Right ventricle myocardium inferior (tissue), 1 donor: Measurements from ENCODE around the gene MMP24. TPM values are rescaled to one million over a fixed set of nuclear protein-coding genes. Genes with fewer than 3 reads are reported as not detected.
"Not testable (repeated sequence)": the region's sequence is repeated elsewhere in the genome, so short reads cannot be mapped to it uniquely, and the experiment has no call there.

Source experiments
- ATAC-seq: fragments of 200-7000 bp; cut with Tn5 transposase; one replicate; pipeline ENCODE4 v1.9.1; 2020; ENCODE audit warnings: mild to moderate bottlenecking, moderate library complexity
- DNase-seq: peaks from one replicate; pipeline ENCODE4 v3.0.0; 2021; ENCODE audit errors: missing footprints
- intact Hi-C: fragments of 100-400 bp; cut with DNase I; formaldehyde crosslinking; loops from one replicate; pipeline ENCODE4 v1.11.0; 2022
- total RNA-seq: library from RNA; stranded (reverse); fragmentation: NEBNext Ultra II Directional; extraction: Animal tissue kit (Norgen Biotek cat#: 25700); gene quantifications from one replicate; pipeline ENCODE4 v1.2.1, GENCODE V29; 2021
- donor health status: DM: no; HTN: yes; CAD: no; lungs with severe emphysema.

The MMP24 gene
- total RNA-seq, 1 donor from 2014 or later, result 0.35 TPM

DNA sequence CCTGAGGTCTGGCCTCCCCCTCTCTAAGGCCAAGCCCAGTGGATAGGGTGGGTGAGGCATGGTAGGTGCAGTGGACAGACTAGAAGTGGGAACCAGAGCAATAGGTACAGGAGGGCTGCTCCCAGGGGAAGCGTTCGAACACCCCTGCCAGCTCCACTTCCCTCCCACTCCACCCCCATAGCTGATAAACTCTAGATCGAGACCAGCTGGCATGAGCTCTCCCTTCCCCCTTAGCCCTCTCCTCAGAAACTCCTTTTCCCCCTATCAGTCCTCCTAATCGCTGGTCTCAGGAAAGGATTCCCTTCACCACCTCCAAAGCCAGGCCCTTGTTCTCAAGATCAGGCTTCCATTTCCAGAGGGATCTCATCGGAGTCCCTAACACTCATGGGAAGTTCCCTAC, 71.8 kb downstream of the MMP24 start:
- intact Hi-C loops, result no loop called here
- DNase-seq (no peak), ATAC-seq (no peak)

DNA sequence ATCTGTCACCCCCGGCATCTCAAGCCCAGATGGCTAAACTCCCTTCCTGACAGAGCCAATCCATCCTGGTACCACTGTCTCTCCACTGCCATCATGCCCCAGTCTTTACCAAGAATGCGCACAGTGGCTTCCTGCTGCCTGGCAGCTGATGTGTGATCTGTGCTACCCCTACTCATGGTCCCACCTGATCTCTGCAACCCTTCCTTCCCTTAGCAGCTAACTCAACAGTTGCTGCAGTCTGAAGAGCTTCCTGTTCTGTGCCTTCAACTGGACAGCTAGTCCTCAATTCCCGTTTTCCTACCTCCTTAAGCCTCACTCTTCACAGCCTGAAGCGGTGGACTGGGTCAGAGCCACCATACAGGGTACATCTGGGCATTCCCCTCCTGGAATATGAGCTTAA, 73.3 kb downstream of the MMP24 start:
- intact Hi-C loops, result no loop called here
- ATAC-seq, result no peak
- DNase-seq, result no peak

DNA sequence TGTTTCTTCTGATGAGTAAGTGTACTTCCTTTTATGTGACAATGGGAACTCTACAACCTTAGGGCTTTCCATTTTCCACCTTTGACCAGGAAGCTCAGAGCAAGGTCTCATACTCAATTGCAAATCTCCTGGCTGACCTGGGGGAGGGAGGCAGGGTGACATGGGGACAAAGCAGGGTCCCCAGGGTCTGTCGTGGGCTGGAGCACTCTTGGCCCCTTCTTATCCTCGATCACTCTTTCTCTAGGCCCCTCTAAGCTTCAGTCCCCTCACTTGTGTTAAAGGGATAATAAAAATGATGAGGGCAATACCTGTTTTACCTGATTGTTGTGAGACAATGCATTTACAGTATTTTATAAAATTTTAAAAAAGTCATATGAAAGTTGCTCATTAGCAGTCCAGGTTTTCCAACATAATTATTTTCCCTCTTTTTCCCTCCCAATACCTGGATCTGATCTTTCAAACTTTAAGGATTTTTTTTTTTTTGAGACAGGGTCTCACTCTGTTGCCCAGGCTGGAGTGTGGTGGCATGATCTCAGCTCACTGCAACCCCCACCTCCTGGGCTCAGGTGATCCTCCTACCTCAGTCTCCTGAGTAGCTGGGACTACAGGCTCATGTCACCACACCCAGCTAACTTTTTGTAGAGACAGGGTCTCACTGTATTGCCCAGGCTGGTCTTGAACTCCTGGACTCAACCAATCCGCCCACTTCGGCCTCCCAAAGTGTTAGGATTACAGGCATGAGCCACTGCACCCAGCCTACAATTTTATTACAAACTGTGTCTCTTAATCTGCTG, 74.2 kb downstream of the MMP24 start:
- no peak for ATAC-seq
- DNase-seq, result no peak
- intact Hi-C loops, result no loop called here

DNA sequence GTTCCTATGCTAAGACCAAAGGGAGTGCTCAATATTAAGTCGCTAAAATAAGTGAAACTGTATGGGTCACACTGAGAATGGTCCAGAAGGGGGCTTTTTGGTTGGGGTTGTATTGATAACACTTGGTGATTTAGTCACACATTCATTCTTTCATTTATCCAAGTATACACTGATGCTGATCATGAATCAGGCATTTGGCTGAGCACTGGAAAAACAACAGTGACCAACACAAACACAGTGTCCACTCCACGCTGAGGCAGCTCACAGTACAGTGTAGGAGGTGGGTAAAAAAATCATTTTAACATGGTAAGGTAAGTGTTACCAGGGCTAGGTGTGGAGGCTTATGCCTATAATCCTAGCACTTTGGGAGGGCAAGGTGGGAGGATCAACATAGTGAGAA, 74.9 kb downstream of the MMP24 start:
- intact Hi-C loops, result no loop called here
- DNase-seq (no peak), ATAC-seq (no peak)

DNA sequence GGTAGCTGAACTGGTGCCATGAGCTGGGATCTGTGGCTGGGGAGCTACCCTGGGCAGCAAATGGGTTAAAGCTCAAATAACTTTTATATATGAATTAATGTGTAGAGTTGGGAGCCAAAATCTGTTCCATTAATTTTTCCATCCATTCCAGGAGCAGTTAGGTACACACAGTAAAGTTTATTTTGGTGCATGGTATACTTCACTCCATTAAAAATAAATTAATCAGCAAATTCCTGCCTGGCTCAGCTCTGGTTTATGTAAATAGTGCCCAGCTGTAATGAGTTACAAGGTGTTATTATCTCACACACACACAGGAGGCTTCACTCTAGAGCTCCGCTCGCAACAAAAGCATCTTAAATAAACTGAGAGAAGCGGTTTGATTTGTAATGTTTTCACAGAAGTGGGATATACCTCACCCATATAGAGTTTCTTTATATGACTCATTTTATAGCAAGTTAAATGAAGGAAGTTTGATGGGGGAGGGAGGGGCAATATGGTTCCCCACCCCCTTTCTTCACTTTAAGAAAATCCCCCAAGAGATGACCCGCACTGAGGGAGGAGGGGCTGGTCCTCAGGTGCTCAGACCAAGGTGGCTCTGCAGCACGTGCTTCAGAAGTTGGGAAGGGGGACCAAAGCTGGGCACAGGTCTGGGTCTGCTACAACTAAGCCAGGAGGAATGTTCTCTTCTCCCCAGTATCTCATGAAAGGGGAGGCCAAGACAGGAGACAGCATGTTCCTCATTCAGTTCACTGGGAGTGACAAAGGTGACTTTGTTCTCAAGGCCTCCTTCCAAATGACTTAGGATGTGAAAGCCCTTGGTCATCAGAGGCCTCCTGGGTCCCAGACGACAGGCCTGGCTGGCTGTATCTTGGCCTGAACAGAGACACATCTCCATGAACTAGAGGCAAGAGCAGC, 76.2 kb downstream of the MMP24 start:
- no peak for ATAC-seq
- intact Hi-C loops, result no loop called here
- DNase-seq, result no peak

DNA sequence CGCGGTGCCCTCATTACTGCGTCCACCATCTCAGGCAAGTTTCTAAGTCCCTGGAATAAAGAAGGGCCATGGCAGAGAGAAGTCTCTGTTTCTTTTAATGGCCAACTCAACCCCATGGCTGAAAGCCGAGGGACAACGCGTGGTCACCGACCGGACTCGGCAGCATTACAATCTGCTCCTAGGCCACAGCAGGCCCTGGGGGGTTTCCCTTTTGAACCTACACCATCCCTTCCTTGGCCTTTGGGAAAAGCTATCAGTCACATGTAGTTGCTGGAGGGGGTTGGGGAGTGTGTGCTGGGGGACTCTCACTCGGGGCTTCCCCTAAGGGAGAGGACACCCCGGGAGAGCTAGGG, 76.9 kb downstream of the MMP24 start:
- DNase-seq (no peak), ATAC-seq (no peak)
- intact Hi-C loops, result no loop called here

DNA sequence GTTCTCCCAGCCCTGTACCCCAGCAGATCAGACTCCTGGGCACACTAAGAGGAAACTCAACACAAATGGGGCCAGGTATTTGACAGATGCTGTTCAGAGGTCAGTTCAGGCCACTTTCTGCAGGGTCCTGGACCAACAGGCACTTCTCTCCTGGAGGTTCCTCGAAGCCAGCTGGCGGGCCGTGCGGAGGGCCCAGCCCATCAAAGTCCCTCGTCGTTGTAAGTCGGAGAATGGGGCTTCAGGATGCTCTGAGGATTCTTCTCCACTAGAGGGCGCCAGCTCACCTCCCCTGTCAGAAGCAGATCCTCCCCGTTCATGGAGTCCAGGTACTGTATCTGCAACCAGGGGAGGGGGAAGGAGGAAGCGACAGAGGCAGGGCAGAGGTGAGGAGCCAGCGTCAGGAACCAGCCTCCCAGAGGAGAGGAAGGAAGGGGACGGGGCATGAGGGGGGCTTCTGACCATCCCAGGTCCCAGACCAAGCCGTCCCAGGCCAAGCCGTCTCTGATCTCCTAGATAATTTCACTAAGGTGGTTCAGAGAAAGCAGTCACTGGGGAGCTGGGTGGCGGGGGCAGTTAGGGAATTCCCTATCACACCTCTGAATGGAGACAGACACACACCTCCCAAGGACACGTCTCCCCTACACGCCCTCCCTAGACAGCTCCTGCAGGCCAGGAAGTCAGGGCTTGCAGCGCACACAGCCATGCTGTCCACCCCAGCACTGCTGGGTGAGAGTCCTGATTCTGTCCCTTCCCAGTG, 77.4 kb downstream of the MMP24 start:
- DNase-seq, result peak; percentile 81
- intact Hi-C loops, result loop anchor here (2.0 kb wide), 1 partner anchor 143 kb away; no protein-coding TSS in a partner anchor
- peak; percentile 50 for ATAC-seq

DNA sequence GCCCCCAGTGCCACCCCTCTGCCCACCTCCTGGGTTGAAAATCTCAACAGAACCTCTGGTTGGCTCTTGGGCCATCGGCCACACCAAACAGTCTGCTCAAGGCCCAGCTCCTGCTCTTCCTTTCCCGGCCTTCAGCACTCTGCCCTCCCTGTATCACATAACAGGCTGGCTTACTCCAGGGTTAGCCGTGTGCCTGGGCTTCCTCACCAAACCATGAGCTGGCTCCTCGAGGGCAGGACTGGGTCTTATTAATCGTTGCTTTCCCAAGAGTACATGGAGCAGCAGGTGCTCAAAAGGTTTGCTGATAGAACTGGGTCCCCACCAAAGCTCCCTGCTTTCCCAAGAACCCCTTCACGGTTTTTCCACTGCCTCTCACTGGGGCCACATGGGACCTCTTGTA, 78.5 kb downstream of the MMP24 start:
- no peak for DNase-seq
- no peak for ATAC-seq
- intact Hi-C loops, result loop anchor here (2.0 to 5.0 kb wide), 2 partner anchors 132 to 142 kb away; partner anchors contain the start of gene GDF5

DNA sequence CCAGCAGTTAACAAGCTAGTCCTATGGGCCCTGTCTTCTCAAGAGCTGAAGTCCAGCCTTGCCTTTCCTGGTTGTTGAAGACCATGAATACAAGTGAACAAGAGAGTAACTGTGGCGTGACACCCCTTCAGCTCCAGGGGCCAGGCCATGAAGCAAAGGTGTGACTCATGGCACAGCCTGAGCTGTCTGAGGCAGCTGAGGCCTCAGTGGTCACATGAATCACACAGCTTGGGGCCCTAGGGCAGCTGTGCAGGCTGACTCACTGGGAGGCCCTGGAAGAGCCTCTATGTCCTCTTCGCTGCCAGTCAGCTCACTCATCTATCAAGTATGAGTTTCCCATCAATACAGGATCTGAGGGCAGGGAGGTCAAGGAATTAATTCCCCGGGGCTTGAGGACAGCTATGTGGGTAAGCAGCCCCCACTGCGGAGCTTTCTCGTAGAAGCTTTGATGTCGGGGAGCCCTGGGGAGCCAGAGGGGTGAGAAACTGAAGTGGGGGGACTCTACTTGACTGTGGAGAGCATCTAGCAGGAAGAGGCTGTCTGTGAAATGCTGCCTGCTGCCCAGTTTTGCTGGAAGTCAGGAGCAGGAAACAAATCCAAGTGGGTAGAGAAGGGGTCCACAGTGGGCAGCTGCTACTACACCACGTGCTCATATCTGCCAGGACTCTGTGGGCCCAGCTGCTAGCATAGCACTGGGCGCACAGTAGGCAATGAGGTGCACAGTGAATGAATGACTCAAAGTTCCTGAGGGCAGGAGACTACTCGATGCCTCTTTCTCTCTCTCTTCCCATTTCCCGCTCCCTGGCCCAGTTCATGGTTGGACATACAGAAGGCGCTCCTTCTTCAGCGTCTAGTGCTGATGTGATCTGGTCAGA, 79.4 kb downstream of the MMP24 start:
- intact Hi-C loops, result loop anchor here (2.0 to 5.0 kb wide), 2 partner anchors 131 to 141 kb away; partner anchors contain the start of gene GDF5
- DNase-seq (no peak), ATAC-seq (no peak)

DNA sequence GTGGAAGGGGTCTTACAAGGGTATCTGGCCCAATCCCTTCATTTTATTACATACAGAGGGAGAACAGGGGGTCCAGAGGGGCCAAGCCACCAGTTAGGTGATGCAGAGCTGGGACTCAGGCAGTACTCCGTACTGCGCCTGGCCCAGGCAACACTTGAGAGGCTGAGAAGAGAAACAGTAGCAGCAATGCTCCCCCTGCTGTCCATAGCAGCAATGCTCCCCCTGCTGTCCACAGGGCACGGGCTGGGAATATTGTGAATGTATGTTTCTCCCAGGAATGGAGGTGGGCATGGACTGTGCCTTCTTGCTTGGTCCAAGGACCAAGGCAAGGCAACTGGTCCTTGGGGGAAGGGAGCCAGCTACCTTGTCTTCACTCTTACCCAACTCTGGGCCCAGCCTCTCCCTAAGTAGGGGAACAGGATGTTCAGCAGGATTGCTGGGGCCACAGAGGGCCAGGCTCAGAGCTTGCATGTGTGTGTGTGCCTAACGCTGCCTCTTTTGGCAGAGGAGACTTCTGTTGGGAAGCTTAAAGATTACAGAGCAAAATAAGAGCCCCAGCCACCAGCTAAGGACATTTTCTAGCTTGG, 80.5 kb downstream of the MMP24 start:
- intact Hi-C loops, result loop anchor here (5.0 kb wide), 1 partner anchor 130 kb away; the partner anchor contains the start of gene GDF5
- DNase-seq, result no peak
- peak; percentile 64 for ATAC-seq

DNA sequence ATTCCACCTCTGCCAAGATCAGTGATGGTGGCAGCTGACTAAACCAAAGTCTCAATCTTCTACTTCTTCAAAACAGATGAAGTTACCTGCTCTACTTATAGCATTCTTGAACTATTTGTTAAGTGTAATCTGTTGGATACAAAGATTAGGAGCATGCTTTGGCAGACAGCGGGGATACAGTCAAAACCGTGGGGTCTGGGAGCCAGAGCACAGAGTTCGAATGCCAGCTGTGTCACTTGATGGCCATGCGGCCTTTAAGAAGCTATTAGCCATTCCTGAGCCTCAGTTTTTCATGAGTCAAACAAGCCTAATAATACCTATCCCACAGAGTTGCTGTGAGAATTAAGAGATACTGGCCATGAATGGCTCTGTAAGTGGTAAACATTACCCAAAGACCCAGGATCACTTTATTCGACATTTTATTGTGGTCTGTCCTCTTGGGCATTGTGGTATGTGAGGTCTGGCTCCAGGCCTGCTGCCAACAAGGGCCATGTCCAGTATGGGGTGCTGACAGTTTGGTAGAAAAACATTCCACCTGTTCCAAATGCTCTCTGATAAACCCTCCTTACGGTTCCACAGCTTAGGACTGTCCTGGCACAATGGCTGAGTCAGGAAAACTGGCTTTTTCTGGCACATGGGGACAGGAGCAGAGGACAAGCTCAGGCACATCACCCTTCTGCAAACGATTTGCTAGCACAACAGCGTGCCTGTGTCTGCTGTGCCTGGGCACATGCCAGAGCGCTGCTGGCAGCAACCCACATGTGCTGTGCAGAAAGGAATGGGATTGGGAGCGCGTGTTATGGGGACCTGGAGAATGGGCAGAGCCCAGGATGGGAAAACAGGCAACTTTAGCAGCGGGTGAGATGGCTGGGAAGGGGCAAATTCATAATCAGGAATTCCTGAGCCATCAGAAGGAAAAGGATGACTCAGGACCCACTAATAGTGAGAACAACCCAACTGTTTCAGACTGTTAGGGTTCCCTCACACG, 81.5 kb downstream of the MMP24 start:
- ATAC-seq, result peak; percentile 77
- intact Hi-C loops, result loop anchor here (5.0 kb wide), 1 partner anchor 129 kb away; the partner anchor contains the start of gene GDF5
- DNase-seq, result peak; percentile 88

DNA sequence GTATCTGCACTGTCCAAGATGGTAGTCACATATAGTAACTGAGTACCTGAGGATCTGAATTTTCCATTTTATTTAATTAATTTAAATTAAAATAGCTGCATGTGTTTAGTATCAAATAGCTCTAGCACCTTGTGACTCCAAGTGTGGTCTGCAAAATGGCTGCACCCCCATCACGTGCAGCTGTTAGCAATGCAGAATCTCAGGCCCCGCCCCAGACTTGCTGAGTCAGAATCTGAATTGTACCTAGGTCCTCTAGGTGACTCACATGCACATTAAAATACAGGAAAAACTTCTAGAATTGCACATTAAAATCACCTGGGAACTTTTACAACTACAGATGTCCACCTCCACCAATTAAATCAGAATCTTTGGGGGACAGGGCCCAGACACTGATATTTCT, 84.9 kb downstream of the MMP24 start:
- ATAC-seq (no peak), DNase-seq (no peak)
- intact Hi-C loops, result no loop called here

DNA sequence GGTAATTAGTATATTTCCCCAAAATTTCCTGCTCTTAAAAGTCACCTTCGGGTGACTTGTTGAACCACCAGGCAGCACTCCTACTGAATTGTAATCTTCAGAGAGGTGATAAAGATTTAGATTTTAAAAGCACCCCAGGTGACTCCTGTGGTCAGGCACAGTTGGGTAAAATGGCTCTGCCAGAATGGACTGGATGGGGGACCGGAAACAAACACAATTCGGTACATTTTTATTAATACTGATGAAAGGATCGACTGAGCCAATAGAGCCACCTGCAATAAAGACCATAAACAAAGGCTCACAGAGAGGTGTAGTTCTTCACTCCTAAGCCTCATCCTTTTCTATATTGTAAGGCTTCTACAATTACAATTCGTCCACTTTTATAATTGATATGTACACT, 85.3 kb downstream of the MMP24 start:
- intact Hi-C loops, result no loop called here
- ATAC-seq (no peak), DNase-seq (no peak)

DNA sequence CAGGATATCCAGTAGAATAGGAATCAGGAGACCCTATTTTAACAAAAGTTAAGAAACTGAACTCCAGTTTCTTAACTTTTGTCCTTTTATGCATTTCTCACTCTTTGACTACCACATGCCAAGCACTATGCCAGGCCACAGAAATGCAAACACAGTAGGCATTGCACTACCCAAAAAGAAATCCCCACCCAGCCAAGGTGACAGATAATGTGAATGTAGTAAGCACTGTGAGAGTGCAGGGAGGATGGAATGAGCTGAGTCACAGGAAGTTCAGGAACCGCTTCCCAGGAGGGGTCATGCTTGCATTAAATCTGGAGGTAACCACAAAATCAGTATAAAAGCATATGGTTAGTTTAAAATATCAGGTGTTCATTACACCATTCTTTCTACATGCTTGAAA, 85.8 kb downstream of the MMP24 start:
- intact Hi-C loops, result no loop called here
- DNase-seq (no peak), ATAC-seq (no peak)

DNA sequence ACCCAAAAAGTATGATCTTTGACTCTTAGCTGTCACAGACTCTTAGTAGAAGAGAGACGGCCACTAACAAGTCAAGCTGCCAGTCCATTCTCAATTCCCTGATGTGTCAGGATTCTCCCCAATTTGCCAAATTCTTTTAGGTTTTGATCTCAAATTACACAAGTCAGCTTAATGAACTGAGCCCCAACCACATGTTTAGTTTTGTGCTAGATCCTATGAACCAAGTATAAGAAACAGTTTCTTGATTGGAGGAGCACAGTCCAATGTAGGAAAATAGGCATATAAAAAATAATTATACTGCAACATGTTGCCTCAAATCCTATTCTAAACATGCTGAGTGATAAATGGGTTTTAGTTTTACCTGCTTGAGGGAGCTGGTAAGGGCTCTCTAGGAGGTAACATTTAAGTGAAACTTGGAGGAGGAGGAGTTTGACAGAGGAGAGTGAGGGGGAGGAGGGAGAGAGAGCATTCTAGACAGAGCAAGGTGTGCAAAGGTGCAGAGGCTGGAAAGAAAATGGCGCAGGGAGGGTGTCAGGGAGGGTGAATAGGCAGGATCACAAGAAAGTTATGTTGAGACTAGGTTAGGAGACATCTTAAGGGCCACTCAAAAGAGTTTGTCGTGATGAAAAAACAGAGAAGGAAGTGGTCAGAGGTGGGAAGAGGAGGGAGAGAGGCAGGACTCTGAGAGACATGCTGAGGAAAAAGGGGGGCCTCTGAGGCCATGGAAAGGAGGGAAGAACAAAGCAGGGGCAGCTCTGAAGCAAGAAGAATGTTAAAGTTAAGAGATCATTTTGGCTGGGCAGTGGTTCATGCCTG, 88.5 kb downstream of the MMP24 start:
- intact Hi-C loops, result no loop called here
- DNase-seq (no peak), ATAC-seq (no peak)

DNA sequence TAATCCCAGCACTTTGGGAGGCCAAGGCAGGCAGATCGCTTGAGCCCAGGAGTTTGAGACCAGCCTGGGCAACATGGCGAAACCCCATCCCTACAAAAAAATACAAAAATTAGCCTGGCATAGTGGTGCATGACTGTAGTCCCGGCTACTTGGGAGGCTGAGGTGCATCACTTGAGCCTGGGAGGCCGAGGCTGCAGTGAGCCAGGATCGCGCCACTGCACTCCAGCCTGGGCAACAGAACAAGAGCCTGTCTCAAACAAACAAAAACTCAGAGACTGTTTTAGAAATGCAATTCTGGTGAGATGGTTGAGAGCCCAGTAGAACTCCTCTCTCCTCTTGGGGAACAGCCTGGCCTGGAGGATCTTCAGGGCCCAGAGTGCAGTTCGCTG, 89.1 kb downstream of the MMP24 start:
- ATAC-seq, intact Hi-C loops, DNase-seq: not testable (repeated sequence)
